MM.1S (cell line): ENCODE measurements around the gene CNMD.

Experiments
- EZH2 ChIP-seq: fragments of 300-600 bp; sonication (generic); optimal IDR thresholded peaks from 2 replicates; pipeline ENCODE3; 2017; ENCODE audit warnings: low read depth, mild to moderate bottlenecking, antibody characterized with exemption, low read length, mixed read lengths
- EZH2phosphoT487 ChIP-seq: fragments of 300-600 bp; sonication (generic); IDR thresholded peaks from 2 replicates; pipeline ENCODE4 v1.6.1; 2018; ENCODE audit warnings: antibody characterized with exemption, low read length
- TF ChIP-seq, protein P1 (sequence below): fragments of 300-600 bp; sonication (generic); IDR thresholded peaks from 2 replicates; pipeline ENCODE4 v1.5.1; 2016; ENCODE audit warnings: antibody characterized with exemption, low read length, mixed read lengths

DNA sequence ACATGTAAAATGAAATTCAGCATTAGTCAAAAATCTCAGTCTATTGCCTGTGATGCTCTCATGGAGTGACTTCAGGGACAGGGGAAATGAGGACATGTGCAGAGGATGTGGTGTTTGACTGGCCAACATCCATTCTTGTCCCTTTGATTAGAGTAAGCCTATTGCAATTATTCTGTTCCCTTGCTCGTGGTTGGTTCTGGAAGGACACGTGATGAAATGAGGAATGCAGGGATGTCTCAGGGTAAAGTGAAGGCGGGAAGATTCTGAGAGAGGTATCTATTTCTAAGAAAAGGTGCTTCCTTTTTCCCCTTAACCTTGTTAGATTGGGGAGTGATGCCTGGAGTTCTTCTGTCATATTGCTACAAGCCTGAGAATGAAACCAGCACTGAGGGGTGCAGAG lies 37.1 kb upstream of the CNMD start:
- TF ChIP-seq, protein P1, sequence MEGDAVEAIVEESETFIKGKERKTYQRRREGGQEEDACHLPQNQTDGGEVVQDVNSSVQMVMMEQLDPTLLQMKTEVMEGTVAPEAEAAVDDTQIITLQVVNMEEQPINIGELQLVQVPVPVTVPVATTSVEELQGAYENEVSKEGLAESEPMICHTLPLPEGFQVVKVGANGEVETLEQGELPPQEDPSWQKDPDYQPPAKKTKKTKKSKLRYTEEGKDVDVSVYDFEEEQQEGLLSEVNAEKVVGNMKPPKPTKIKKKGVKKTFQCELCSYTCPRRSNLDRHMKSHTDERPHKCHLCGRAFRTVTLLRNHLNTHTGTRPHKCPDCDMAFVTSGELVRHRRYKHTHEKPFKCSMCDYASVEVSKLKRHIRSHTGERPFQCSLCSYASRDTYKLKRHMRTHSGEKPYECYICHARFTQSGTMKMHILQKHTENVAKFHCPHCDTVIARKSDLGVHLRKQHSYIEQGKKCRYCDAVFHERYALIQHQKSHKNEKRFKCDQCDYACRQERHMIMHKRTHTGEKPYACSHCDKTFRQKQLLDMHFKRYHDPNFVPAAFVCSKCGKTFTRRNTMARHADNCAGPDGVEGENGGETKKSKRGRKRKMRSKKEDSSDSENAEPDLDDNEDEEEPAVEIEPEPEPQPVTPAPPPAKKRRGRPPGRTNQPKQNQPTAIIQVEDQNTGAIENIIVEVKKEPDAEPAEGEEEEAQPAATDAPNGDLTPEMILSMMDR, result no peak
- TF ChIP-seq EZH2 (no peak), EZH2phosphoT487 (no peak)
